ENCODE results near the gene CDR2L.
"Not testable (repeated sequence)": the region's sequence is repeated elsewhere in the genome, so short reads cannot be mapped to it uniquely, and the experiment has no call there.

Gene CDR2L

DNA sequence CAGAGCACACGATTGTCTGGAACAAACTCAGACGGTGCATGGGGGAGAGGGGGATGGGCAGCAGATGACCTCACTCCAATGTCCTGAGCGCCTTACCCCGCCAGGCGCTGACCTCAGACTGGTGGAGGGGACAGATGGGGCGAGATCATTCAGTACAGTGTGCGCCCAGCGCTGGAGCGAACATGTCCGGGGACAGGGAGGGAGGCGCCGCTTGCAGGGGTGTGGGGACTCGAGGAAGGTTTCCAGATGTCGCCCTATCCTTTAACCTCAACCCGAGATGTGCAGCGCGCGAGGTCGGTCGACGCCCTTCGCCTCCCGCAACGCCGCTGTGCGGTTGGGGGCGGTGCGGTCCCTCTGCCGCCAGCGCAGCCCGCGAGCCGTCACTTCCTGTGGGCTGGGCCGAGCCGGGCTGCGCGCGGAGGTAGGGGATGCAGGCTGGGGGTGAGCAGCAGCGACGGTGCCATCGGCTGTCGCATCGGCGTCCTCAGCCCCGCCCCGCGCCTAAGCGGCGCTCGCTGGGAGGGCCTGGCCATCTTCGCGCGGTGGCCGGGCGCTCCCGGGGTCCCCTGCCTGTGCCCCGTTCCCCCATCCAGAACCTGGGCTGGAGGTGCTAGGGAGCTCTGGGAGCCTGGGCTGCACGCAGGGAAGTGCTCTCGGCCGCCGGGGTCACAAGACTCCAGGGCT is 5.3 kb upstream of the CDR2L start:
- peak; percentile 41 for DNase-seq

DNA sequence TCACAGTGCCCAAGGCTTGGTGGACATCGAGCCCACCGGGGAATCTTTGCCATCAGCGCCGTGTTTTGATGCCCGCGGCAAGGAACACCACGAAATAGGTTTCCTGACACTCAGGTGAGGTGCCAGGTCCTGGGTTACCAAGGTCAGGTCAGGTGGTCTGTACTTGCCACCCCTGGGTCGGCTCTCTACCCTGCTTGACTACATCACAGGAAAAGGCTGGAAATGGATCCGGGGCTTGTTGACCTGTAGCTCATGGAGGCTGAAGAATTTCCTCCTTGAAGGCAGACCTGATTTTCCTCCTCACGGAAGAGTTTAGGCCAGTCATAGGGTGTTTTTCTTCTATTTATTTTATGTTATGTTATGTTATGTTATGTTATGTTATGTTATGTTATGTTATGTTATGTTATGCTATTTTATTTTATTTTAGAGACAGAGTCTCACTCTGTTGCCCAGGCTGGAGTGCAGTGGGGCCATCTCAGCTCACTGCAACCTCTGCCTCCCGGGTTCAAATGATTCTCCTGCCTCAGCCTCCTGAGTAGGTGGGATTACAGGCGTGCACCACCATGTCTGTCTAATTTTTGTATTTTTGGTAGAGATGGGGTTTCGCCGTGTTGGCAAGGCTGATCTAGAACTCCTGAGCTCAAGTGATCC is 4.6 kb upstream of the CDR2L start:
- not testable (repeated sequence) for DNase-seq

DNA sequence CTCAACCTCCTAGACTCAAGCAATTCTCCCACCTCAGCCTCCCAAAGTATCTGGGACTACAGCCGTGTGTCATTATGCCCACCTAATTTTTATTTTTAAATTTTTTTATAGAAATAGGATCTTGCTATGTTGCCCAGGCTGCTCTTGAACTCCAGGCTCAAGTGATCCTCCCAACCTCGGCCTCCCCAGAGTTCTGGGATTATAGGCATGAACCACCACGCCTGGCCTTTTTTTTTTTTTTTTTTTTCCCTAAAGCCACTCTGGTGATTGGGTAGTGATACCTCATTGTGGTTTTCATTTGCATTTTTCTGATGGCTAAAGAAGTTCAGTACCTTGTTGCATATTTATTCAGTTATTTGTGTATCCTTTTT is 1.2 kb upstream of the CDR2L start:
- DNase-seq, result no peak

DNA sequence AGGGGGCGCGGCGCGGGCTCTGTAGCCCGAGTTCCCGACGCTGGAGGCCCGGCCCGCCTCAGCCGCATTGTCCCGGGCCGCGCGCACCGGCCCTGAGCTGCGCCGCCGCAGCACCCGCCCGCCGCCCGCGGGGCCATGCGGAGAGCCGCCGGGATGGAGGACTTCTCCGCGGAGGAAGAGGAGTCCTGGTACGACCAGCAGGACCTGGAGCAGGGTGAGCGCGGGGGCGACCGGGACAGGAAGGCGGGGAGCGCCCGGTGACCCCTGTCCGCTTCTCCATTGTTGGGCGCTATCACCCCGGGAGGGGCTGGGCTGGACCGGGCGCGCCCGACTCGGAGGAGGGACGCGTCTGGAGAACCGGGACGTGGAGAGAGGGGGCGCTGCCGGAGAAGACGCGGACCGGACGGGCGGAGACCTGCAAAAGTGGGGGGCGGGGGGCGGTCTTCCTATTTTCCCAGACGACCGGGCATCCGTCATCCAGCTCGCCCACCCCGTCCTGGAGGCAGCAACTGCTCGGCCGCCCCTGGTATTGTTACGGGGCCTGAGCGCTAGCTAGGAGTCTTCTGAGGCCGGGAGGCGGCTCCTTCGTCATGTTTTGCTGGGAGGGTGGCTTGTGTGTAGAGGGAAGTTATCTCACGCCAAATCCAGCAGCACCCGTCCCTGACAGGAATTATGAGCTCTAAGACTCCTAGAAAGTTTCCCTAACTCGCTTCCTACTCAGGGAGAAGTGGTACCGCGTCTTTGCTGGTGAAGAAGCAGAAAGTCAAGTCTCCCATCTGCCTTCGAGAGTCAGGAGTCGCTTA is 678 bp downstream of the CDR2L start:
- DNase-seq, result no peak

DNA sequence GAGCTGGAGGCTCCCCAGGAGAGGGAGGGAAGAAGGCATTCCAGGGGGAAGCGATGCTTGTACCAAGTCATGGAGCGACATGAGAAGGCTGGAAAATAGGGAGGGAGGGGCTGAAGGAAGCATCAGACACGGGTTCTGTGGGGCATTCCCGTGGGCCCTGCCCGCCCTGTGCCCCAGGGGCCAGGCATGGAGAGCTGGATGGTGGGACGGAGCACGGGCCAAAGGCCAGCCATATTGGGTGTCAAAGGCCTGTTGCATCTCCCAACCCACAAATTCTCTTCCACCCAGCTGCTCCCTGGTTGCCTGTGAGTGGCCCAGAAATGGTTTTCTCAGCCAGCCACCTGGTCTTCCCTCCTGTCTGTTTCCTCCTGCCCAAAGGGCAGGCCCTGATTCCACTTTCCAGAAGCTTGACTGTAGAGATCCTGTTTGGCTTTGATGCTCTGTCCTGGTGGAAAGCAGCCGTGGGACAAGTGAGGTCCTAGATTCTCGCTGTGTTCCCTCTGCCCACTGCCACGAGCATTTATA is 3.2 kb downstream of the CDR2L start:
- no peak for DNase-seq

DNA sequence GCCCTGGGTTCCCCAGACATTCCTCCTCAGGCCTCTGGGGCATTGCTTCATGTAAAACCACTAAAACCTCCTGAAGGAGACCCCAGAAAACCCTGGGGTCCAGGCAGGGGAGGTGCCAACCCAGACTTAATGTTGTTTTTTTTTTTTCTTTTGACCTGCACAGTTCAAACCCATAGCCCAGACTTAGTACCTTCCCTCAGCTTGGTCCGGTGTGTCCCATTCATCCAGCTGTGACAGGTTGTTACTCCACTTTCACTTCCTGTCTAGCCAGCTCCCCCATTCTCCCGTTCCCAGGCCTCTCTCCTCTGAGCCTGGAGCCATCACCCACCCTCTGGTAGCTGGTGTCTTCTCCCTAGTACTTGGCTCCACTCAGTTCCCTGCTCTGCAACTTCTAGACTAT is 4.8 kb downstream of the CDR2L start:
- DNase-seq, result no peak

DNA sequence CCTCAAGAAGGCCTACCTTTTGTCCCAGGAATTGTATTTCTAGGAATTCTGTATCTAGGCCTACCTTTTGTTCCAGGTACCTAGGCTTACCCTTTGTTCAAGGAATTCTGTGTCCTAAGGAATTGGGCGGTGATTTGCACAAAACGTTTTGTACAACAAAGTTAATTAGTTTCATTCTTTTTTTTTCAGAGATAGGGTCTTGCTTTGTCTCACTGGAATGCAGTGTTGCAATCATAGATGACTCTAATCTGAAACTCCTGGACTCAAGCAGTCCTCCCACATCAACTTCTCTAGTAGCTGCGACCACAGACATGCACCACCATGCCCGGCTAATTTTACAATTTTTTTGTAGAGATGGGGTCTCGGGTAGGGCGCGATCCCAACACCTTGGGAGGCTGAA is 7.0 kb downstream of the CDR2L start:
- no peak for DNase-seq

DNA sequence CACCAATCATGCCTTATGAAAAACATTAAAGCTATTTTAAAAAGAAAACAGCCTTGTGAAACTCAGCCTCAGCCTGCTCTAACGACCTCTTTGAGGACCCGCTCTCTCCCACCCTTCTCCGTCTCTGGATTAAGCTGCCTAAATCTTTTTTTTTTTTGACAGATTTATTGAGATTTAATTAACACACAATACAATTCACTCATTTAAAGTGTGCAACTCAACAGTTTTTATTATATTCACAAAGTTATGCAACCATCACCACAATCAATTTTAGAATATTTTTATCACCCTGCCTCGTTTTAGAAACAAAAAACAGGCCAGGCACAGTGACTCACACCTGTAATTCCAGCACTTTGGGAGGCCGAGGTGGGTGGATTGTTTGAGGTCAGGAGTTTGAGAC is 8.4 kb downstream of the CDR2L start:
- DNase-seq, result no peak

DNA sequence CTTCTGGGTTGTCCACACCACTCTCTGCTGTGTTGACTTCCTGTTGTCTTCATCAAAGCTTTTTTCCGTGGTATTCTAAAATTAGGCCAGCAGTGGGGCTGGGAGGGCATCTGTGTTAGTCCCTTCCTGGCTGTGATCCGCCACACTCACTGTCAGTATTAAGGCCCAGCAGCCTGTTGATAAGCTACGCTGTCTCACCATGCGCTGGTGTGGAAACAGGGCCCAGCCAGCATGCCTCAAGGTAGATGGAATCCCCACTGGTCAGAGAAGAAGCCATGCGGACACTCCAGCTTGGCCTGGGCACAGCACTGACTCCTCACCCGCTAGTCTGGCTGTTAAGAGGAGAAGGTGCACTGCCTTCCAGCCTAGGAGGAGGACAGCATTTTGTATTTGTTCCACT is 11.4 kb downstream of the CDR2L start:
- DNase-seq, result no peak

DNA sequence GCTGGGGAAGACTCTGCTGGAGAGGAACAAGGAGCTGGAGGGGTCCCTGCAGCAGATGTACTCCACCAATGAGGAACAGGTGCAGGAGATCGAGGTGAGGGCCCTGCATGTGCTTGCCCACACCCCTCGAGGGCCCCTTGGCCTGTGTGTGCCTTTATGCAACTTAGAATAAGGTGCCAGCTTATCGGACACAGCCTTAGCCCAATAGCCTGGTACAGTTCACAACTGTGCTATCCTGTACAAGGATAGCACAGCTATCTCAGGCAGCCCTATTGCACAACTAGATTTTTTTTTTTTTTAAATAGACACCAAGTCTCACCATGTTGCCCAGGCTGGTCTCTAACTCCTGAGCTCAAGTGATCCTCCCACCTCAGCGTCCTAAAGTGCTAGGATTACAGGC is 12.1 kb downstream of the CDR2L start:
- DNase-seq, result no peak

DNA sequence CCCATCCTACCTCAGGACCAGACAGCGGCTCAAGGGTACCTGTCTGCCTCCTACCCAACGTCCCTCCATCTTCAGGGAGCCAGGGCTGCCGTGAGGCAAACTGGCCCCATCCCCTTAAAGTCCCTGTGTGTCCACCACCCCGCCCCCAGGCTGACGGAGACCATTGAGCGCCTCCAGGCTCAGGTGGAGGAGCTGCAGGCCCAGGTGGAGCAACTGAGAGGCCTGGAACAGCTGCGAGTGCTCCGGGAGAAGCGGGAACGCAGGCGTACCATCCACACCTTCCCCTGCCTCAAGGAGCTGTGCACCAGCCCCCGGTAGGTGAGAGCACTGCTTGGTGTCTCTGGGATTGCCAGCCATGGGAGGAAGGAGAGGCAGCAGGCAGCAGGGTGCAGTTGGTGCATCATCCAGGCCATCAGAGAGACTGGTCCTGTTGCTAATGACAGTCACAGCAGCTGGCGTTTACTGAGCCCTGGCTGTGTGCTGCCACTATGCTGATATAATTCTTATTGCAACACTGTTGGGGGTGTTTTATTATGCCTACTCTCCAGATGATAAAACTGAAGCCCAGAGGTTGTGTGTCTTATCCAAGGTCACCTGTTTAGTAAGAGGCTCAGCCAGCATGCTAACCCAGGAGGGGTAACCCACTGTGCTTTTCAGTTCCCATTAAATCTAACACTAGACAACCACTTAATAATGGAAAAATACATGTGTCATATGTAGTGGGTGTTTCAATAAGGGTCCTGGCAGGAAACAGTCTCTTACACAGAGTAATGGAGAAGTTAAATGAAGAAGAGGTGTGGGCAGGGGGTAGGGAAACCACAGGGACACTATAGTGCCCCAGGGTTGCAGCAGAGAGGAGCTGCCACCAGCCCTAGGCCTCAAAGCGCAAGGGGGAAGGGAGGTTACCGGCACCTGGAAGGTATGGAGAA is 14.7 kb downstream of the CDR2L start:
- no peak for DNase-seq

DNA sequence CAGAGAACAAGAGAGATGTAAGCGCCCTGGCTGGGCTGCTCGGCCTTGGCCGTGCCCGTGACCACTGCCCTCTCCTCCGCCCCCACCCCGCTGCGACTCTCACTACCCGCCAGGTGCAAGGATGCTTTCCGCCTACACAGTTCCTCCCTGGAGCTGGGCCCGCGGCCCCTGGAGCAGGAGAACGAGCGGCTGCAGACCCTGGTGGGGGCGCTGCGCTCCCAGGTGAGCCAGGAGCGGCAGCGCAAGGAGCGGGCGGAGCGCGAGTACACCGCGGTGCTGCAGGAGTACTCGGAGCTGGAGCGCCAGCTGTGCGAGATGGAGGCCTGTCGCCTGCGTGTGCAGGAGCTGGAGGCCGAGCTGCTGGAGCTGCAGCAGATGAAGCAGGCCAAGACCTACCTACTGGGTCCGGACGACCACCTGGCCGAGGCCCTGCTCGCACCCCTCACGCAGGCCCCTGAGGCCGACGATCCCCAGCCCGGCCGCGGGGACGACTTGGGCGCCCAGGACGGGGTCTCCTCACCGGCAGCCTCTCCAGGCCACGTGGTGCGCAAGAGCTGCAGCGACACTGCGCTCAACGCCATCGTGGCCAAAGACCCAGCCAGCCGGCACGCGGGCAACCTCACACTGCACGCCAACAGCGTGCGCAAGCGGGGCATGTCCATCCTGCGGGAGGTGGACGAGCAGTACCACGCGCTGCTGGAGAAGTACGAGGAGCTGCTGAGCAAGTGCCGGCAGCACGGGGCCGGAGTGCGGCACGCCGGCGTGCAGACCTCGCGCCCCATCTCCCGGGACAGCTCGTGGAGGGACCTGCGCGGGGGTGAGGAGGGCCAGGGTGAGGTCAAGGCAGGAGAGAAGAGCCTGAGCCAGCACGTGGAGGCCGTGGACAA is 15.9 kb downstream of the CDR2L start:
- DNase-seq, result no peak

DNA sequence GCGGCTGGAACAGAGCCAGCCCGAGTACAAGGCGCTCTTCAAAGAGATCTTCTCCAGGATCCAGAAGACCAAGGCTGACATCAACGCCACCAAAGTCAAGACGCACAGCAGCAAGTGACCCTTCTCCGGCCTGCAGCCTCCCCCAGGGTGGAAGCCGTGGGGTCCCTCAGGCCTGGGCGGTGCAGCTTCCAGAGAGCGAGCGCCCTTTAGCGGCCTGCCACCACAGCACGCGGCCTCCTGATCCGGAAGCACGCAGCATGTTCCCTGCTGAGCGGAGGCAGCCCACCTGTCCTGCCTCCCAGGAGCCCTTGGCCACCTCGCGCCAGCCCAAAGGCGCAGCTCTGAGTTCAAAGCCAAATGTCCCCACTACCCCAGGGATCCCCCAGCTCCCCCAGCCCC is 16.5 kb downstream of the CDR2L start:
- no peak for DNase-seq

DNA sequence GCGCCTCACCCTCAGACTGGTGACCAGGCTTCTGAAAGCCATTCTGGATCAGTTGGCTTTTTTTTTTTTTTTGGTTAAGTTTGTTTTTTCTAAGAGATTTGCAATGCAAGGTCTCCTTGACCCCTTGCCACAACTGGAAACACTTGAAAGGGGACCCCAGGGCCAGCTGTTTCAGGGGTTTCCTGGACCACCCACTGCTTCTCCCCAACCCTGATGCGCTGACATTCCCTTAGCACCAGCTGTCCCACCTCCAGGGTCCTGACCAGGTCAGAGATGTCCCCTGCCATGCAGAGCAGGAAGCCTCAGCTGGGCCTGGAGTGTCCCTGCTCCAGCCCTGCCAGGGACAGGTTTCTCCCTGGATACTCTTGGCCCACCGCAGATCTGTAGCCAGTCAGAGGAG is 16.9 kb downstream of the CDR2L start:
- DNase-seq, result no peak

DNA sequence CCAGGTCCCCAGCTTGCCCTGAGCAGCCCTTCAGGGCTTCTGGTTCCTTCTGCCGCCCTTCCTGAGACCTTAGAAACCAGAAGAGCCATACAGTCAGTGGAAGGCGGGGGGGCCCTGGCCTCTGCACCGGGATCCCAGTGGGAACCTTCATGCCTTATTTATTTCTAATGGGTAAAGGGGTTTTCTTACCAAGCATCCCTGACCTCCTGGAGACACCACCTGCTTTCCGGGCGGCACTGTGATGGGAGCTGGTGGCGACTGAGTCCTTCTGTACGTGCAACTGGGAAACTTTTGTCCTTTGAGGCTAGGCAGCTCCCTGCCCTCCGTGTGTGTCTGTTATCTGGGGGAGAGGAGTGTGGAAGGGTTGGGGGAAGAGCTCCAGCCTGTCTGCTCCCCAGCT is 17.9 kb downstream of the CDR2L start:
- no peak for DNase-seq

DNA sequence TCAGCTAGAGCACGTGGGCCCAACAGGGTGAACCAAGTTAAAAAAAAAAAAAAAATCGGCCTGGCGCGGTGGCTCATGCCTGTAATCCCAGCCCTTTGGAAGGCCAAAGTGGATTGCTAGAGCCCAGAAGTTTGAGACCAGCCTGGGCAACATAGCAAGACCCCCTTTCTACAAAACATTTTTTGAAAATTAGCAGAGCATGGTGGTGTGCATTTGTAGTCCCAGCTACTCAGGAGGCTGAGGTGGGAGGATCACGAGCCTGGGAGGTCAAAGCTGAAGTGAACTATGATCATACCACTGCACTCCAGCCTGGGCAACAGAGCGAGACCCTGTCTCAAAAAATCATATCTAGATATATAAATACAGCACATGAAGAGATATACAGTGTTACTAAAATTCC is 18.7 kb downstream of the CDR2L start:
- not testable (repeated sequence) for DNase-seq

DNA sequence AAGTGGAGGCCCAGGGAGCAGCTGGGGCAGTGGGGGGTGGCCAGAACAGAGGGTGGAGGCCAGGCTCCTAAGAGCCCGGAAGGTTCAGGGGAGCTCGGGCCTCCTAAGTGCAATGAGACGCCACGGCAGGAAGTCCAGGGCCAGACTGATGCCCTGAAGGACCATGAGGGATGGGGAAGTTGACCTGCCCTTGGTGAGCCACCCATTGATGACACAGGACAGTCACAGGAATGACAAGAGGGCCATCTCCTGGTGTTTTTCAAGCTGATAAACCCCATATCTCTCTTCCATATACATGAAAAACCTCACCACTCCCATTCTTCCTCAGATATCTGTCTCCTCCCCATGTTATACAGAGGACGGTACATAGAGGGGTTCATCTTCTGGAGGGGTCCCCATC is 19.2 kb downstream of the CDR2L start:
- DNase-seq, result no peak

DNA sequence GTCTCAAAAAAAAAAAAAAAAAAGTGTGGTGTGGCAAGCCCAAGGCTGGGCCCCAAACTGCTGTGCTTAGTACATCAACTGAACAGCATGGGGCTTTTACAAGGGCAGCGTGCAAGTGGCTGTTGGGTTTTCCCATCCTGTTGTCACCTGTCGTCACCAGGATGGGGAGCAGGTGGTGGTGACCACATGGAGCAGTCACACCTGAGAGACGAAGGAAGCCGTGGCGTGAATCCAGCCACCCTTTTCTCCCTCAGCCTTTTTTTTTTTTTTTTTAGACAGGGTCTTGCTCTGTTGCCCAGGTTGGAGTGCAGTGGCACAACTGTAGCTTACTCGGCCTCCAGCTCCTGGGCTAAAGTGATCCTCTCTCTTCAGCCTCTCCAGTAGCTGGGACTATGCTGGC is 20.9 kb downstream of the CDR2L start:
- no peak for DNase-seq

DNA sequence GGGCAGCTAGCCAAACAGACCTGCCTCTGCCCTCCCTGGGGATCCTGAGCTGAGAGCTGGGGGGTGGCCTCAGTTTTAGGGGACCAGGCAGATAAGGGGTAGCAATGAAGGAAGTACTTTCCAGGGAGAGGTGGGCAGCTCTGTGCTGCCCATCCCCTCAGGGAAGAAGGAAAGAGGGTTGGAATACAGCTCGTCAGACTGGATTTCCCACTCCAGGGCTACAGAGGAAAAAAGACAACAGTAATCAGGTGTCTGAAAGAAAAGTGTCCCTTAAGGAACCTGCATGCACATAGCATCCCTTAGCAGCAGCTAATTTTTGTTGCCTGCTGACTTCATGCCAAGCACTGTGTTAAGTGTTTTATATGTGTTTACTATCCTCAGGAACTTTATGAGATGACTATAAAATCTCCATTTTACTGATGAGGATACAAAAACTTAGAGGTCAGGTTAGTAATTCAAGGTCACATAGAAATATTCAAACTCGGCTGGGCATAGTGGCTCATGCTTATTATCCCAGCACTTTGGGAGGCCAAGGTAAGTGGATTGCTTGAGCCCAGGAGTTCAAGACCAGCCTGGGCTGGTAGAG is 21.8 kb downstream of the CDR2L start:
- DNase-seq, result no peak

DNA sequence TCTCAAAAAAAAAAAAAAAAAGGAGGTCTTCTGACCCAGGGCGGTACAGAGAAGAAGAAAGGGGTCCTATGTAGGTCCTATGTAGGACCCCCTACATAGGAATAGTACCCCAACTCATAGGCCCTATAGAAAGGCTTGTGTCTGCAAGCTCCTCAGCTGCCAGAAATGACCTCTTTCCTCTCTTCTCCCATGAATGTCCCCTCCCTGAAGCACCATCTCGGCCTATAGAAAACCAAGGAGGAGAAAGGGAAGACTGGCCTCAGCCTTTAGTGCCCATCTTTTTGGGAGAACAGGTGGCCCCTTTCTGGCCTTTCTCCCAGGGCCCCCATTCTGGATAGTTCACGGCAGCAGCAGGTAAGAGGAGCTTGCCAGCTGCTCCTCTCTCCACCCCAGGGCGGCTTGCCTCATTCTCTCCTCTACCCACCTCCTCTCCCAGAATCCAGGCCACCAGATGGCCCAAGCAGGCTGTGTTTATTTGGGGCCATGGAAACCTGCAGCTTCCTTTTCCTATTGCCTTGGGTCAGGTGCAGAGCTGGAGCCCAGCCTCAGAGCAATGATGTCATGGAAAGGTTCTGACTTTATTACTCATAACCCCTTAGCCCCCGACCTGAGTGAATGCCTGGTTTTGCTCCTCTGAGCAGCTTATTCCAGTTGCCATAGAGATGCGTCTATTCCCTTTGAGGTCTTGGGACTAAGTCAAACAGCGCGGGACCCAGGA is 23.4 kb downstream of the CDR2L start:
- no peak for DNase-seq

Measured in NCI-H1436 treated with DMSO at 0.1 percent for 48 hours (cell line).